Stimulated activated CD4-positive, alpha-beta T cell treated with anti-CD3 and anti-CD28 coated beads, Interleukin-12 subunit alpha, Interleukin-12 subunit beta, amount 100 ng/mL, for 4 hours (primary cell): ENCODE measurements around the gene KIAA1191.

ENCODE experiments used
- DNase-seq: peaks from one replicate; pipeline ENCODE4 v3.0.0-alpha.2; 2020

KIAA1191 gene

DNA sequence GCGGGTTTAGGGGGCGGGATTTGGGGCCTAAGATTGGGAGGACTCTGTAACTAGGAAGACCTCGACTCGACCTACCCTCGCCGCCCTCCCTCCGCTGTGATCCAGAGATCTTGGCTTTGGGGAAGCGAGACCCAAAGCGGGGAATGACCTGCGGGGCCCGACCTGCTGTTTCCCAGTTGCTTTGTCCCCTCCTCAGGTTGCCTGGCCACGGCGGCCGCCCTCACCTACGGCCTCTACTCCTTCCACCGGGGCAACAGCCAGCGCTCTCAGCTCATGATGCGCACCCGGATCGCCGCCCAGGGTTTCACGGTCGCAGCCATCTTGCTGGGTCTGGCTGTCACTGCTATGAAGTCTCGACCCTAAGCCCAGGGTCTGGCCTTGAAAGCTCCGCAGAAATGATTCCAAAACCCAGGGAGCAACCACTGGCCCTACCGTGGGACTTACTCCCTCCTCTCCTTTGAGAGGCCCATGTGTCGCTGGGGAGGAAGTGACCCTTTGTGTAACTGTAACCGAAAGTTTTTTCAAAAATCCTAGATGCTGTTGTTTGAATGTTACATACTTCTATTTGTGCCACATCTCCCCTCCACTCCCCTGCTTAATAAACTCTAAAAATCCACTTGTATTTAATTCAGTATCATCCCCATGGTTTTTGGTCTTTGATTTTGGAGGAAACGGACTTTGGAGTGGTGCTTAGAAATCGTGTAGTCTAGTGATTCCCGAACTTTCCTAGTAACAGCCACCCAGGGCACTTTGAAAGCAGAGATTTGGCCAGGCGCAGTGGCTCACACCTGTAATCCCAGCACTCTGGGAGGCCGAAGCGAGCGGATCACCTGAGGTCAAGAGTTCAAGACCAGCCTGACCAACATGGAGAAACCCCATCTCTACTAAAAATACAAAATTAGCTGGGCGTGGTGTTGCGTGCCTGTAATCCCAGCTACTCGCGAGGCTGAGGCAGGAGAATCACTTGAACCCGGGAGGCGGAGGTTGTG, 27.9 kb upstream of the KIAA1191 start:
- DNase-seq, result no peak

DNA sequence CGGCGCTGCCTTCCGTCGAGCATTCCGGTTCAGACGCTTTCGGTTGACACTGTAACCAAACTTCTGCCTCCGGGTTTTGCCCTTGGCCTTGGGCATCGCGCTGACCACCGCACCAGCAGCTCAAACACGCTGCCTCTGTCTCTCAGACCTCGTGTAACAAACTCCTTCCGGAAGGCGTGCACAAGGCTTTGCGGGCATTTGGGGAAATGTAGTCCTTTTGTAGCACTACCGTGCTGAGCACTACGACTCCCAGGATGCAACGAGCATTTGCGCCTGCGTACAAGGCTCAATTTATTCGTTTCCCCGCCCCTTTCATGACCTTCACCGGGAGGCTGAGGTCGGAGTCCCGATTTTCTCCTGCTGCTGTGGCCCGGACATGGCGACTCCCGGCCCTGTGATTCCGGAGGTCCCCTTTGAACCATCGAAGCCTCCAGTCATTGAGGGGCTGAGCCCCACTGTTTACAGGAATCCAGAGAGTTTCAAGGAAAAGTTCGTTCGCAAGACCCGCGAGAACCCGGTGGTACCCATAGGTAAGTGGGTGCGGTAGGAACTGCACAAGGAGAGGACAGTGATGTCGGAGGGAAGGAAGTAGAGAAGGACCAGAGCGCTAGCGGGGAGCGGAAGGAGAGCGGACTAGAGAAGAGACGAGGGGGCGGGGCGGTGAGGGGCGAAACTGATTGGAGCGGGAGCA, 27.0 kb upstream of the KIAA1191 start, which contains the start of the genes HIGD2A and NOP16:
HIGD2A (plus strand) TSS at position 308 of the 691 bp plus-strand sequence; CDS start at position 377, 69 bp downstream.
NOP16 (minus strand) TSS at position 155 of the 691 bp plus-strand sequence; CDS start at position 96, 59 bp downstream.
- peak; percentile 99 for DNase-seq

DNA sequence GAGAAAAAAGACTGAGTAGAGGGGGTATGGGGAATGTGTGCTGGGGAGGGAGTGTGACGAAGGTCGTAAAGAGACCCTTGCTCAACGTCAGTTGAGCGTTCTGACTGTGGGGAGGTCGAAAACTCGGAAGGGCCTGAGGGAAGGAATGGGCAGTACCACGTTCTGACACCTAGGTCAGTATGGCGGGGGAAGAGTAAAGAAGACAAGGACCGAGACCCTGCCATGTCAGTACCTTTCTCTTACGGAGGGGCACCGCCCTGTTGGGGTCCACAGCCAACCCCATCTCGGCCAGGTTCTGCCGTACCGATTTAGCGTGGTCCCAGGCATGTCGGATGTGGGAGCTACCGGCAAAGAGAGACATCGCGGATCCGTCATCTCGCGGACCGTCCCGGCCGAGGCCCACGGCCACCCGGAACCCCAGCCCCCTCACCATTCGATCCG, 26.5 kb upstream of the KIAA1191 start:
- peak; percentile 15 for DNase-seq

DNA sequence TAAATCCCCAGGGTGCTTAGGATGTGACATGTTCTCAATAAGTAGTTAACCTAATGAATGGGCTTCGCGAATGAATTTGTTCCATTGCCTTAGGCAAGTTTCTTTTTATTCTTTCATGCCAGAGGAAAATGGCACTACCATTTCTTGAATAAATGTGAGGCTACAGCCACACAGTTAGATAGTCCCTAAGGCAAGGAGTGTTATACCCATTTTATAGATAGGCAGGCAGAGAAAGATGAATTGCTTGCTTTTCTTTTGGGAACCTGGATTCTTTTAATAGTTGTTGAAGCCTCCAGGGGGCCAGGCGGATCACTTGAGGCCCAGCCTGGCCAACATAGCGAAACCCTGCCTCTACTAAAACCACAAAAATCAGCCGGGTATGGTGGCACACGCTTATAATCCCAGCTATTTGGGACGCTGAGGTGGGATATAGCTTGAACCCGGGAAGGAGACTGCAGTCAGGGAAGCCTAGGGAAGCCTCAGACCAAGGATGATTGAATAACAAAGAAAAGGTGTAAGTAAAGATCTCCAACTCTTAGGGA, 25.9 kb upstream of the KIAA1191 start:
- DNase-seq, result no peak

DNA sequence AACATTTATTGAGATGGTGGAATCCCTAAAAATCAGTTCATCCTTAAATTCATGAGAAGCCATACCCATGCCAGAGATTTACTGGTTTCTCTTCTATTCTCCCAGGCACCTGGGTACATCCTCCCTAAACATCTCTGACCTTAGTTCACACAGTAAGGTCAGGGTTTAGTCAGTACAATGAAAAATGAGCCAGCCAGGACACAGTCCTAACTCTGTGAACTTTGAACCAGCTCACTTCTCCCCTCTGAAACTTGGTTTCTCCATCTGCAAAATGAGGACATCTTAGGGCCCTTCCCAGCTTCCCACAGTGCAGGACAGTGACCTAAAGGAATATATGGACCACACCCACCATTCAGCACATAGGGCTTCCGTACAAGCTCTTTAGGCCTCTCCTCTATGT, 24.9 kb upstream of the KIAA1191 start:
- DNase-seq, result no peak

DNA sequence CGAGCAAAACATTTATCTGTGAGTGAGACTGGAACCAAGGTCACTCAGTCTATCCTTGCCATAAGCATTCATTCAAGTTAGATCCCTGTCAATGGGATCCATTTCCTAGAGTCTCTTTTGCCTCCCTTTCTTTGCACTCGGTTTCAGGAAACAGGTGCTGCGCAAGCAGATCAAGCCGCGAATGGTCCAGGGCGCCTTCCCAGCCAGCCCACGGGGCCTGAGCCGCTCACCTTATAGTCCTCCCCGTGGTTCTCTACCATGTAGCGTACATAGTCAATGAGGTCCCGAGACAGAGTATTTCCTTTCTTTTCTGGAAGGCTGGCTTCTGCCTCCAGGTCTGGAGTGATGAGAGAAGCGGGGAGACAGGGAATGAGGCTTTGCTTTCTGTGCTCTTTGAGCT, 23.4 kb upstream of the KIAA1191 start:
- no peak for DNase-seq

DNA sequence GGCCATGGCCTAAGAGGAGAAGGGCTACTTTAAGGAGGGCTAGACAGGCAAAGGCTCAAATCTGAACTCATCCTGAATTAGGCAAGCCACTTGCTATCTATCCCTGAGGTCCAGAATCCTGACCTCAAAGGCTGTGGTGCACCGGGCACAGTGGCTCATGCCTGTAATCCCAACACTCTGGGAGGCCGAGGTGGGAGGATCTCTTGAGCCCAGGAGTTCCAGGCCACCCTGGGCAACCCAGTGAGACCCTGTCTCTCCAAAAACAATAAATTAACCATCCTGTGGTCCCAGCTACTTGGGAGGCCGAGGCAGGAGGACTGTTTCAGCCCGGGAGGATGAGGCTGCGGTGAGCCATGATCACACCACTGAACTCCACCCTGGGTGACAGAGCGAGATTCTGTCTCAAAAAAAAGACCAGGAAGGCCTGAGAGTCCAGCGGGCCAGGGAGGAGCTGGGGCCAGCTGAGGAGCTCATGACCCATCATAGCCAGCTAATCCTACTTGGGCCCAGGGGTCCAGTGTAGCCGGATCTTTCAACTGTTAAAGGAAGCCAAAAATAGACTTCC, 22.9 kb upstream of the KIAA1191 start:
- DNase-seq, result no peak

DNA sequence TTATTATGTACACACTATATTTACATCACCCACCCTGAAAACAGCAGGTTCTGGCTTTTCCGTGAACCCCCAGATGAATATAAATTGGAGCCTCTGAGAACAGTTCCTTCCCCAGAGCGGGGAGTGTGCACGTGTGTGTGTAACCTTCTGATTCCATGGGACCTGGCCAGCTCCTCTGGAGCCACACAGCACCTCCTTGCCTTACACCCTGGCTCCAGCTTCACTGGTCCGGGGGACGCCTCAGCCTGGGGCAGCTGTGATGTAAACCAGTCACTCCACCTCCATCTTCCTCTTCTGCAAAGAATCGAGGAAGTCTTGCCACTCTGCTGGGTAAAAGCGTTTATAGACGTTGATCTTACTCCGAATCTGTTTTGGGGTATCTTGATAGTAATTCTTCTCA, 22.4 kb upstream of the KIAA1191 start:
- DNase-seq, result no peak

DNA sequence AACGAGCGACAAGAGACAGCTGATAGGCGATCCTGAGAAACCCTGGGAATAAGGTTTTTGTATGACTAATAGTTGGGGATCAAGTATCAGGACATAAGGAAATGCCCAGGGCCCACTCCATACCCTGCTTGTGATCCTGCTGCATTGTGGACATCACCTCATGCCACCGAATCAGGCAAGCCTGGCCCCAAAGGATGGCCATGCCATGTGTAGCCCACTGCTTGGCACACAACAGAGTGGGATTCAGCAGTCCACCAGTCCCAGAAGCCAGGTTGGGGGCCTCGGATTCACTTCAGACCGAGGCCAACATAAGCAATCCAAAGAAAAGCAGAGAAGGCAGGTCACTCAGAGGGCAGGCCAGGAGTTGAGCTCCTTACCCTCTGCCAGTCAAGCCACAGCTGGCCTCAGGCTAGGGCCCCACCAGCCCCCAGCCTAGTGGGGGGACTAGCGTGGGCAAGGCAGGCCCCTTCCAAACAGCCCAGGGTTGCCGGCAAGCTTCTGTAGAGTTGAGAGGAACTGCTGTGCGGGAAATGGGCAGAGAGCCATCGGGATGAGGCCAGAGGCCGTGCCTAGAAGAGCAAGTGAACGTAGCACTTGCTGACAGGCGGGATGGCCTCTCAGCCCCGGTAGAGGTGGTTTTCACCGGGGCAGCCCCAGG, 21.8 kb upstream of the KIAA1191 start:
- no peak for DNase-seq

DNA sequence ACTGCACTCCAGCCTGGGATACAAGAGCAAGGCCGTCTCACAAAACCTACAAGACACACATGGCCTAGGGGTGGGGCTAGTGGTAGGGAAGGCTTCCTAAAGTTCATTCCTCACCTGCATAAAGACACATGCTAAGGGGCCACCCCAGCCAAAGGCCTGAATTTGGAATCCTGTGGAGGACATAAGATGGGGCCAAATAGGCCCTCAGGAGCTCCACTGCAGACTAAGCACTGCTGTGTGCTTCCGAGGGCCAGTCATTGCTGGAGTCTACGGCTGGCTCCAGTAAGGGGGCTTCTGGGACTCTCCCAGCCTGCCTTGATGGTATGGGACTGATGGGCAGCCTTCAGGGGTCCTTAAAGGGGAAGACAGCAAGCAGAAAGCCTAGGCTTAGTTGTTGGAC, 21.2 kb upstream of the KIAA1191 start:
- no peak for DNase-seq

DNA sequence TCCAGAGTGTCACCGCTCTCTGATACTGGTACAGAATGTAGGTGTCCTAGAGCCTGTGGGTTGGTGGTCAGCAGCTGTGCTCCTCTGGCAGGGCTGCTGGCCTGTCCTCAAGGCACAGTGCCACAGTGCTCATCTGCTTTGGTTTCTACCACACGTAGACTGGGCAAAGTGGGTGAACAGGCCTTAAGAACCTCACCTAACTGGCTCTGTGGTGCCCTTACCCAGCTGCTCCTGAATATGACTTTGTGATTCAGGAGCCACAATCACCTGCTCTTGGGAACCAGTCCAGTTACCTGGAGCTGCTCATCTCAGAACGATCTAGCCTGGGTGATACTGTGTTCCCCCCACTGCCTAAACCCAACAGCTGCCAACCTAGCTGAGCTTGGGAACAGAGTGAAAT, 20.4 kb upstream of the KIAA1191 start:
- DNase-seq, result no peak

DNA sequence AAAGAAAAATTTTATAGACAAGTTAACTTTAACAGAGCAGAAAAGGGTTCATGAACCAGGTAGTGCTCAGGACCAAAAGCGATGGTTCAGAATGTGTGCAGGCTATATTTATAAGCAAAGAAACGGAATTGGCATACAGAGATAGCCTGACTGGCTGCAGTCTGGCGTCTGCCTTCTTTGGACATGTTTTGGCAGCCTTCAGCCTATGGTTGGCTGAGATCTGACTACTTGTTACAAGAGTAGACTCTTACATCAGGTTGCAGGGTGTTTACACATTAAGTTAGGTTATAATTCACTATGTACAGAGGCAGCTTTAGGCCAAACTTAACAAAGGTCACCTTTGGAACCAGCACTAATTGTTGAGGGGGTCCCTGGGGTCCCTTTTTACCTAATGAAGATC, 19.9 kb upstream of the KIAA1191 start:
- no peak for DNase-seq

DNA sequence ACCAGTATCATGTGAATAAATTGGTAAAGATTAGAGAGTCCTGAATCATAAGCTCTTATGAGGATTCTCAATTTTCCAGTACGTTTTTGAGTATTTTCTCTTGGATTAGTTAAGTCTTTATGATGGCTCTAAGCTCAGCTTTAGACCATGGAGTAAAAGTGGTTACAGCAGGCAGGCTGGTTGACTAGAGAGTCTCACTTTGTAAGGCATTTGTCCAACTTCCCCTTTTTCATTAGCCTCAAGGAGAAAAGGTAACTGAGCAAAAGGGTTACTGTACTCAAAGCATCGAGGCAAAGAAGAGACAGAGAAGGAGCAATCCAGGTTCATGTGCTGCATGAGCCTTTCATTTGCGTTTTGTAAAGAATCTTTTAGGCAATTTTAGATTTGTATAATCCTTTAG, 18.3 kb upstream of the KIAA1191 start:
- no peak for DNase-seq

DNA sequence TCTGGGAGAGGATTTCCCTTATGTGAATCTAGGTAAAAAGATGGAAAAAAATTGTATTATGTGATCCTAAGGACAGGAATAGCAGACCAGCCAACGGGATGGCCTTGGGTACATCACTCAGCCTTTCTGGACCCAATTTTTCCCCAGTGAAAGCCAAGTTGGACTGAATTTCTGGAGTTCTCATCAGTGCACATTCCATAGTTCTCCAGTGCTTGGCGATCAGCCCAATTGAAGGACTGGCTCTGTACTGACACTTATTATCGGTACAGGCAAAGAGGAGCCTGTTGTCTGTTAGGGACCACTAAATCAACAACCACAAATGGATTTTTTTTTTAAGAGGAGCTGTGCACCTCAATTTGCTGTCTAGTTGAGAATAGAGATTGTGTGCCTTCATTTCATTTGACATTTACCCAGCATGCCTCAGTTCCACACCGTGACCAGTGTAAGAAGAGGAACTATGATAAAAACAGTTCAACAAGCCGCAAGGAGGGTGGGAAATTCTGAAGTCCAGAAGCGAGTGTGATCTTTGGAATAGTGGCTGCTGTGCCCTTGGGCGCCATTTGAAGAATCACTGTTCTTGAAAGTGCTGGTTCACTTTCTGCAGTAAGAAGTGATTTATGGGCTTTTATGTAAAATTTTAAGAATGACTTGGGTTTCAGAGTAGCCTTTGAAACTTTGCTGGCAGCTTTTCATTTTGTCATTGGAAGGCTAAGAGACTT, 11.7 kb upstream of the KIAA1191 start:
- DNase-seq, result no peak

DNA sequence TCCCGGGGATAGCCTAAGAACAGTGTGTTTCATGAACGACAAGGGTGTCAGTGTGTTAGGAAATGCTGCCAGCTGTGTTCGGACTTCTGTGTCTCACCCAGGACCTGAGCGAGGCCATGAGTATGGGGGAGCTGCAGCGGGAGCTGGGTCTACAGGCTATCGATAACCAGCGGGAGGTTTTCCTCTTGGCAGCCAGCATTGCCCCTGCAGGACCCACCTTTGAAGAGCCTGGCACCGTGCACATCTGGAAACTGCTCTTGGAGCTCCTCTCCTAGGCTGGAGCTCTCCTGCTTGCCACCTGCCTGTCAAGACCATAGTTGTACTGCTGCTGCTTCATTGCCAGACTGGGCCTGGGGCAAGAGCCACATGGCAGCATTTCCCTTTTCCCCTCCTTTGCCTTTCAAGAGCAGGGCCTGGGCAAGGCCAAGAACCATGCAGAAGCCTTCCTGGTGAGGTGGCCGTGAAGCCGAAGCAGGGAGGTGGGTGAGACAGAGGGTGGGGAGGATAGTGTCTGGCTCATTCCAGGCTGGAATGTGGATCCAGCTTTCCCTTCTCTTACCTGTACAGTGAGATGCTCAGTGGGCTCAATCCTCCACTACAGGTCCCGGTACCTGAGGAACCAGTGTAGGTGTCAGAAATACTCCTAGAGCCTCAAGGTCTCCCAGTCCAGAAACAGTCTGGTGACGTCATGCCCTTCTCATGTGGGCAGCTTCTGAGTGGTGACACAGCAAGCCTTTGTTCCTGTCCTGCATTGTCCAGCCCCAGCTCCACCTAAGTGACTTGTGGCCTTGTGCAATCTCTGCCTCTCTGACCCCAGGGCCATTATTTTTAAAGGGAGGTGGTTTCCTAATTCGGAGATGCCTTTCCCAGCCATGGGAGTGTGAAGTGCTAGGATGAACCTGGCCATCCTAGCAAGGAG, 10.3 kb upstream of the KIAA1191 start:
- no peak for DNase-seq

DNA sequence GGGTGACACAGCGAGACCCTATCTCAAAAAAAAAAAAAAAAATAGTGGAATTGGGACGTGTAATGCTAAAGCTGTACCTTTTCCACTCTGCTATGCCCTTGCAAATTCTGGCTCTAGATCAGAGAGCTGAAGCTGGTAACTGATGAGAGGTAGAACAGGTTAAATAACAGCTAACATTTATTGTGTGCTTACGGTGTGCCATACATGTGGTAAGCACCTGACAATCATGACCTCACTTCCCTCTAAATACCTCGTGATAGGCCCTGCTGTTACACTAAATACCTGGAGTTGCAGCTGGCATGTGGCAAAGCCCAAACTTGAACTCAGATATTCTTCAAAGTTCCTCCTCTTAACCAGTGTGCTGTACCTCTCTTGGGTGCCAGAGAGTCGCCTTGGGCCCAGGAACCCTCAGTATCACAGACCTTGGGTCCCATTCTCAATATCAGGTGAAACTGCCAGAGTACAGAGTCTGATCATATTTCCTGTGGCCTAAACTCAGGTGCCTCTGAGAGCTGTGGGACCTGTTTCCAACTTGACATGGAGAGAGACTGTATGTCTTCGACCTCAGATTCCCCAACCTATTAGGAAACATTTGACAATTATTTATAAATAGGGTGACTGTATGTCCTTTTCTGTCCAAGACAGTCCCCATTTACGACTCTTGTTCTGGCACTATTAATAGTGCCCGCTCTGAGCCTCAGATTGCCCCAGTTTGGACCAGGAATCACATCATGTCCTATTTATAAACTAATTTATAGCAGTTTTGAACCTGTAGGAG, 8.6 kb upstream of the KIAA1191 start:
- no peak for DNase-seq

DNA sequence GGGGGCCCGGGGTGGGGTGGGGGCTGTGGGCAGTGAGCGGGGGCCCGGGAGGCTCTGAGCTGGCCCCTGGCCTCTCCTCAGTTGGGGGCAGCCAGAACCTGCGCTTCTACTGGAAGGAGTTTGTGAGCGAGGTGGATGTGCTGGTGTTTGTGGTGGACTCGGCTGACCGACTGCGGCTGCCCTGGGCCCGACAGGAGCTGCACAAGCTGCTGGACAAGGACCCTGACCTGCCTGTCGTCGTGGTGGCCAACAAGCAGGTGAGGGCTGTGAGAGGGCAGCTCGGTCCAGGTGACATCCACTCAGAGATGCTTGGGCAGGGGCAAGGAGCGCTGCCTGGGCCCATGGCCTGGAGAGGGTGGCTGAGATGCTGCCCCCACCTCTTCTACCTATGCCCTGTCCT, 7.2 kb upstream of the KIAA1191 start:
- no peak for DNase-seq

DNA sequence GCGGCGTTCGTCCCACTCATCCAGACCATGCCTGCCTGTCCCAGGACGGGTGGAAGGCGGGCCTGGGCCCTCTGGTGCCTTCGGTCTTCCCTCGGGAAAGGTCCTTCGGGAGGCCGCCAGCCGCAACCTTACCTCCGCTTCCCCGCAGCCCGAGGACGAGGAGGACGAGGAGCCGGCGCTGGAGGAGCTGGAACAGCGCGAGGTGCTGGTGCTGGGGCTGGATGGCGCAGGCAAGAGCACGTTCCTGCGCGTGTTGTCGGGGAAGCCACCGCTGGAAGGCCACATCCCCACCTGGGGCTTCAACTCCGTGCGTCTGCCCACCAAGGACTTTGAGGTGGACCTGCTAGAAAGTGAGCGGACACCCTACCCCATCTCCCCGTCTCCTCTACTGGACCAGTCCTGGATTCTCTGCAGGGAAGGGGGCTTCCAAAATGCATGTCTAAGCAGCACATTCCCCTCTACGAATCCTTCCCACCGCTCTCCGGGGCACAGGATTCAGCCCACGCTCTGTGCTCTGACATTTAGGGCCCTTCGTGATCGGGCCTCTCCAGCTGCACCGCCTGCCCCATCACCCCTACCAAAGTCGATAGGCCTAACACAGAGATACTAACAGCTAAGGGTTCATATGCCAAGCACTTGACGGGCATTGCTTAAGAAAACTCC, 4.8 kb upstream of the KIAA1191 start:
- DNase-seq, result no peak
